Neuronal stem cell (in vitro differentiated cells): Measurements from ENCODE around the gene AFF3.
"Not testable (repeated sequence)": the region's sequence is repeated elsewhere in the genome, so short reads cannot be mapped to it uniquely, and the experiment has no call there.

Source experiments
- DNase-seq: peaks from one replicate; pipeline ENCODE4 v3.0.0-alpha.2; 2013; ENCODE audit warnings: low spot score
- H2AFZ ChIP-seq: one replicate; pipeline ENCODE4 v1.6.1; 2013; ENCODE audit warnings: mild to moderate bottlenecking, low read length, inconsistent platforms
- H2AK5ac ChIP-seq: 2 replicates; pipeline ENCODE4 v1.6.1; 2013; ENCODE audit warnings: low read depth, mild to moderate bottlenecking, inconsistent platforms, low read length, moderate library complexity, mixed read lengths
- H2BK120ac ChIP-seq: 2 replicates; pipeline ENCODE4 v1.6.1; 2013; ENCODE audit warnings: low read depth, mild to moderate bottlenecking, inconsistent platforms, low read length, moderate library complexity, mixed read lengths
- H2BK12ac ChIP-seq: one replicate; pipeline ENCODE4 v1.6.1; 2013; ENCODE audit warnings: low read length, inconsistent platforms
- H2BK15ac ChIP-seq: 2 replicates; pipeline ENCODE4 v1.6.1; 2013; ENCODE audit warnings: mild to moderate bottlenecking, low read length, inconsistent platforms, mixed read lengths
- H2BK5ac ChIP-seq: one replicate; pipeline ENCODE4 v1.6.1; 2013; ENCODE audit warnings: inconsistent platforms, mild to moderate bottlenecking, low read length, moderate library complexity
- H3K14ac ChIP-seq: one replicate; pipeline ENCODE4 v1.6.1; 2013; ENCODE audit warnings: low read length, inconsistent platforms
- H3K18ac ChIP-seq: 2 replicates; pipeline ENCODE4 v1.6.1; 2013; ENCODE audit warnings: low read length, inconsistent platforms
- H3K23ac ChIP-seq: 2 replicates; pipeline ENCODE4 v1.6.1; 2013; ENCODE audit warnings: low read depth, mild to moderate bottlenecking, mixed read lengths, low read length, inconsistent platforms; ENCODE audit not compliant: poor library complexity
- H3K27ac ChIP-seq: replicated peaks from 3 replicates; pipeline ENCODE4 v1.5.1; 2013; ENCODE audit warnings: low read length, inconsistent platforms
- H3K27me3 ChIP-seq, 3 experiments: 2 replicates each; pipeline ENCODE4 v1.6.1; 2013; ENCODE audit warnings: low read length in 3 of 3, mild to moderate bottlenecking in 2 of 3, inconsistent platforms in 1 of 3, low read depth in 1 of 3, mixed read lengths in 1 of 3, moderate library complexity in 1 of 3; ENCODE audit not compliant: control insufficient read depth in 3 of 3, insufficient read depth in 3 of 3
- H3K36me3 ChIP-seq, 2 donors: replicated peaks in 1 of 2; 2 replicates each; pipeline ENCODE4 v1.6.1; 2013; ENCODE audit warnings: low read length in 2 of 2; ENCODE audit not compliant: control insufficient read depth in 2 of 2, insufficient read depth in 2 of 2
- H3K4ac ChIP-seq: 2 replicates; pipeline ENCODE4 v1.6.1; 2013; ENCODE audit warnings: inconsistent platforms, mild to moderate bottlenecking, low read length, moderate library complexity
- H3K4me1 ChIP-seq, 2 donors: 1 replicate in 1 of 2; 2 replicates in 1 of 2; pipeline ENCODE4 v1.6.1; 2013; ENCODE audit warnings: low read length in 2 of 2, low read depth in 1 of 2; ENCODE audit not compliant: control insufficient read depth in 2 of 2, insufficient read depth in 1 of 2
- H3K4me2 ChIP-seq: one replicate; pipeline ENCODE4 v1.6.1; 2013; ENCODE audit warnings: mild to moderate bottlenecking, low read length, inconsistent platforms; ENCODE audit not compliant: insufficient read depth, poor library complexity, severe bottlenecking
- H3K4me3 ChIP-seq, 2 donors: 2 replicates each; pipeline ENCODE4 v1.5.1; 2013; ENCODE audit warnings: low read length in 2 of 2, mild to moderate bottlenecking in 2 of 2, inconsistent platforms in 1 of 2, moderate library complexity in 1 of 2
- H3K79me1 ChIP-seq: one replicate; pipeline ENCODE4 v1.6.1; 2013; ENCODE audit warnings: low read depth, mild to moderate bottlenecking, inconsistent platforms, low read length, moderate library complexity
- H3K9ac ChIP-seq: one replicate; pipeline ENCODE4 v1.6.1; 2013; ENCODE audit warnings: mild to moderate bottlenecking, low read depth, low read length, inconsistent platforms; ENCODE audit not compliant: poor library complexity
- H3K9me3 ChIP-seq, 2 donors: replicated peaks in 1 of 2; 2 replicates each; pipeline versions ENCODE3 to v1.6.1; 2013; ENCODE audit warnings: low read length in 2 of 2, mild to moderate bottlenecking in 2 of 2, inconsistent platforms in 1 of 2, low read depth in 1 of 2, mixed read lengths in 1 of 2, moderate library complexity in 1 of 2; ENCODE audit not compliant: control insufficient read depth in 2 of 2, insufficient read depth in 1 of 2
- H4K8ac ChIP-seq: one replicate; pipeline ENCODE4 v1.6.1; 2013; ENCODE audit warnings: low read depth, mild to moderate bottlenecking, inconsistent platforms, low read length, moderate library complexity
- H4K91ac ChIP-seq: one replicate; pipeline ENCODE4 v1.6.1; 2013; ENCODE audit warnings: low read length, low read depth, mild to moderate bottlenecking, inconsistent platforms; ENCODE audit not compliant: poor library complexity
- WGBS, 2 donors: extraction: QIAGEN DNeasy Blood & Tissue Kit; methylation state at CpG; one replicate each; pipeline ENCODE4 v1.1.7; 2013; ENCODE audit warnings: missing lambda C conversion rate in 2 of 2, mixed read lengths in 1 of 2; ENCODE audit not compliant: insufficient read length in 2 of 2, insufficient replicate concordance in 1 of 2; ENCODE audit errors: extremely low coverage in 2 of 2; 5-methylcytosine and 5-hydroxymethylcytosine counted together

Gene AFF3

DNA sequence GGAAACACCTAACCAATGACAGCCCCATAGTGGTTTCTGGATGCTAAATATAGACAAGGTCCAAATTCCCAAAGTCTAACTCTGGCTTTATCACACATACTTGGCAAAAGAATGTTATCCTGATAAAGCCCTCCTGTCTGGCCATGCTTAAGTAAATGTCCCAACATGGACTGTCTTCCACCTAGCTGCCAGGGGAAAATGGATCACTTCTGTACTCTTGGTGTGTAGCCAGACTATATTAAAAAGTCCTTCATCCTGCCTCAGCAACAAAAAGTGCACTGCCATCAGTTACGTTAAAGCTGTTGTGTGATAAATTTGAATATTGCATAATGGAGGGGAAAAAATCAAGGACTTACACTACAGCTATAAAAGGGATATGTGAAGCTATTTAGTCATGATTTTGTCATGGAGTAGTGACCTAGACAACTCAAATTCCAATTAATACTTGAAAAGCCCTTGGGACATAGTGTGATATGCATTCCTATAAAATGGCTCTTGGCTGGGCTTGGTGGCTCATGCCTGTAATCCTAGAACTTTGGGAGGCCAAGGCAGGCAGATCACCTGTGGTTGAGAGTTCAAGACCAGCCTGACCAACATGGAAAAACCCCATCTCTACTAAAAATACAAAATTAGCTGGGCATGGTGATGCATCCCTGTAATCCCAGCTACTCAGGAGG, 60.0 kb downstream of the AFF3 start:
- H2BK15ac ChIP-seq, H3K27ac ChIP-seq, H3K4me3 ChIP-seq, H4K91ac ChIP-seq, H4K8ac ChIP-seq, H3K27me3 ChIP-seq, H3K18ac ChIP-seq, H2AFZ ChIP-seq, H3K23ac ChIP-seq, H3K4me1 ChIP-seq, H3K4me2 ChIP-seq, H3K9ac ChIP-seq, H3K14ac ChIP-seq, H3K79me1 ChIP-seq, H2BK5ac ChIP-seq, H2BK120ac ChIP-seq, H2BK12ac ChIP-seq, H3K9me3 ChIP-seq, H3K36me3 ChIP-seq, DNase-seq, H3K4ac ChIP-seq, H2AK5ac ChIP-seq: not testable (repeated sequence)
- no CpG with 5 or more reads among the region's 1 CpG for WGBS, 2 donors

DNA sequence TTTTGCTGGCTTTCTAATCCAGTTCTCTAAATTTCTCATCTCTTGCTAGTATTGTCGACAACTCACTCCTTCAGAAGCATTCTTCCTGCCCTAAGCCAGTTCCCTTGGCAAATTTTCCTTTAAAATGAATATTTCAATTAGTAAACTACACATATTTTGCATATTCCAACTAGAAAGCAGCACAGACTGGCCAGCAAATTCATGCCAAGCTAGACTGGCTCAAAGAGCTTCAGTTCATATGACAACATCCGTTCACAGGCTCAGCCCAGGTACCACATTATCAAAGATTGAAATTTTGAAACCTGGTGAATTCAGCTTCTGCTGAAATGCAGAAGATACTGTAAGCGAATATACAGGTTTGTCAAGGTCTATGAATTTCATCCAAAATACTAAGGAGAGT, 64.5 kb downstream of the AFF3 start:
- Histone ChIP-seq H2BK12ac (no peak overlapping the region), H3K9me3 (no peaks in the 10 kb centered on the region), H3K23ac (no peak overlapping the region), H3K36me3 (no peaks in the 10 kb centered on the region), H2BK5ac (no peak overlapping the region), H3K14ac (no peak overlapping the region), H3K18ac (no peak overlapping the region), H2AK5ac (no peak overlapping the region), H3K27ac (no peak overlapping the region), H3K4me2 (no peak overlapping the region), H3K4ac (no peak overlapping the region), H2BK120ac (no peak overlapping the region), H4K8ac (no peak overlapping the region), H2AFZ (no peak overlapping the region), H3K4me1 (no peaks in the 10 kb centered on the region), H4K91ac (no peak overlapping the region), H3K27me3 (no peaks in the 10 kb centered on the region), H2BK15ac (no peak overlapping the region), H3K9ac (no peak overlapping the region), H3K4me3 (no peak overlapping the region), H3K79me1 (no peaks in the 10 kb centered on the region)
- WGBS, 2 donors, result no CpG with 5 or more reads among the region's 3 CpGs
- no peak for DNase-seq

DNA sequence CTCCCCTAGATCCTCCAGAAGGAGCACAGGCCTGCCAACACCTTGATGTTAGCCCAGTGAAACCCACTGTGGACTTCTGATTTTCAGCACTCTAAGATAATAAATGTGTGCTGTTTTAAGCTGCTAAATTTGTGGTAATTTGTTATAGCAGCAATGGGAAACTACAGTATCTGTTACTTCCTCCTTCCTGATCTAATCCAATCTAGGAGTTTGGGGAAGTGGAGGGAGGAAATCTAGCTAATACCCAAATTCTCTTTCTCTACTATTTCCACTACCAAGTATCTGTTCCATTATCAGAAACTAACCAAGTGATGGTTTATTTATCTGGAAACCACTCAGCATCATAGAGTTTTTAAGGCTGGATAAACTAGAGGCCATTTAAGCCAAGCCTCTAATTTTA, 64.9 kb downstream of the AFF3 start:
- Histone ChIP-seq H3K4me3 (no peak overlapping the region), H3K14ac (no peak overlapping the region), H3K4me2 (no peak overlapping the region), H4K8ac (no peak overlapping the region), H3K27me3 (no peaks in the 10 kb centered on the region), H3K27ac (no peak overlapping the region), H3K23ac (no peak overlapping the region), H4K91ac (no peak overlapping the region), H2AFZ (no peak overlapping the region), H3K36me3 (no peaks in the 10 kb centered on the region), H3K4me1 (peaks cover 0 to 1% of the 10 kb centered on the region in 2 donors), H2BK12ac (no peak overlapping the region), H3K4ac (no peak overlapping the region), H3K9me3 (no peaks in the 10 kb centered on the region), H2BK15ac (no peak overlapping the region), H2AK5ac (no peak overlapping the region), H3K9ac (no peak overlapping the region), H3K79me1 (no peaks in the 10 kb centered on the region), H3K18ac (no peak overlapping the region), H2BK5ac (no peak overlapping the region), H2BK120ac (no peak overlapping the region)
- no peak for DNase-seq

DNA sequence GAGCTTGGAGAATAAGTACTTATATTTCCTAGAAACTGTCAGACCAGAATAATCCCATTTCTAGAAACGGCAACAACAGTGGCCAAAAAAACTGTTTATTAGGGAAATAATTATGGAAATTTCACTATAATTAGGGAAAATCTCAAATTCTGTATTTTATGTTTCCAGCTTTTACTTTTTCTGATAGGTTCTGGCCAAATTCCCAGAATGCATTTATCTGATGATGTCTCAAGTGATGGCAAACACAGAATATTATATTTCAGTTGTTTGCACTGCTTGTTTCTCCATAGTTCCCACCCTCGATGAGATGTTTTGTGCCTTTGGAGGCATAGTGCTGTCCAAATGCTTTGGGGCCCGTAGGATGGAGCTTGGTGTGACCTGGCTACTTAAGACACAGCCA, 66.9 kb downstream of the AFF3 start:
- H4K91ac ChIP-seq, result no peak overlapping the region
- no peak overlapping the region for H3K18ac ChIP-seq
- no peaks in the 10 kb centered on the region for H3K79me1 ChIP-seq
- H3K14ac ChIP-seq, result no peak overlapping the region
- no peak overlapping the region for H2BK12ac ChIP-seq
- peaks cover 0 to 7% of the 10 kb centered on the region in 2 donors for H3K4me1 ChIP-seq
- H3K9me3 ChIP-seq, result no peaks in the 10 kb centered on the region
- no peak overlapping the region for H2BK15ac ChIP-seq
- WGBS, 2 donors, result no CpG with 5 or more reads among the region's 3 CpGs
- H3K23ac ChIP-seq, result no peak overlapping the region
- H3K4me2 ChIP-seq, result no peak overlapping the region
- peaks cover 0 to 2% (median 0%) of the 10 kb centered on the region in 3 experiments for H3K27me3 ChIP-seq
- DNase-seq, result no peak
- no peak overlapping the region for H3K27ac ChIP-seq
- no peak overlapping the region for H4K8ac ChIP-seq
- H2AFZ ChIP-seq, result no peak overlapping the region
- no peak overlapping the region for H3K9ac ChIP-seq
- H2AK5ac ChIP-seq, result no peak overlapping the region
- H3K36me3 ChIP-seq, result no peaks in the 10 kb centered on the region
- H3K4ac ChIP-seq, result no peak overlapping the region
- no peak overlapping the region for H3K4me3 ChIP-seq
- no peak overlapping the region for H2BK120ac ChIP-seq
- H2BK5ac ChIP-seq, result no peak overlapping the region
